GM18499 (cell line): ENCODE data around the gene CAD.
"Not testable (repeated sequence)": the region's sequence is repeated elsewhere in the genome, so short reads cannot be mapped to it uniquely, and the experiment has no call there.

Experiments used
- ATAC-seq: cut with Tn5 transposase; IDR thresholded peaks from one replicate; pipeline ENCODE4 v1.9.1; 2021; ENCODE audit warnings: moderate number of reproducible peaks; ENCODE audit not compliant: insufficient read depth, unreplicated experiment

CAD gene

GRCh38 chr2:27272537-27273522, 55.7 kb downstream of the CAD start:
- not testable (repeated sequence) for ATAC-seq

GRCh38 chr2:27275211-27276150, 58.3 kb downstream of the CAD start, which contains the start of gene DNAJC5G:
TSS of gene DNAJC5G (plus strand) at chr2:27275433. CDS start at chr2:27276729, 1,296 bp downstream.
- no peak for ATAC-seq

- no peak for ATAC-seq
Measured at GRCh38 chr2:27278010-27278409, 60.8 kb downstream of the CAD start.

- no peak for ATAC-seq
Measured at GRCh38 chr2:27280826-27281225, 63.7 kb downstream of the CAD start.

- ATAC-seq, result no peak
Measured at GRCh38 chr2:27281442-27281841, 64.3 kb downstream of the CAD start.

- no peak for ATAC-seq
Measured at GRCh38 chr2:27281855-27282559, 64.8 kb downstream of the CAD start, which contains the start of gene TRIM54. TSS of gene TRIM54 (plus strand) at chr2:27282429. CDS start at chr2:27282732, 303 bp downstream.

GRCh38 chr2:27282892-27283291, 65.7 kb downstream of the CAD start:
- no peak for ATAC-seq

GRCh38 chr2:27284996-27285395, 67.8 kb downstream of the CAD start:
- ATAC-seq, result no peak

- ATAC-seq, result no peak
Measured at GRCh38 chr2:27285481-27285880, 68.3 kb downstream of the CAD start.

- ATAC-seq, result no peak
Measured at GRCh38 chr2:27288610-27289009, 71.4 kb downstream of the CAD start.

- no peak for ATAC-seq
Measured at GRCh38 chr2:27290549-27290948, 73.4 kb downstream of the CAD start.

- ATAC-seq, result no peak
Measured at GRCh38 chr2:27291865-27292264, 74.7 kb downstream of the CAD start.
